ENCODE data around the gene CA9.

GRCh38 chr9:35714579-35715252 is 41.0 kb downstream of the CA9 start:
- TF ChIP-seq CTCF (IDR thresholded peaks at IDR 0.05 in 2 of 3, conservative IDR thresholded peaks at IDR 0.05 in 1 of 3; ENCODE audit: borderline replicate concordance in 1 of 3, insufficient read depth in 1 of 3, low read depth in 2 of 3, low read length in 2 of 3) (no peak), EZH2phosphoT487 (IDR thresholded peaks at IDR 0.05; ENCODE audit: borderline replicate concordance) (no peak), POLR2AphosphoS5 (IDR thresholded peaks at IDR 0.05; ENCODE audit: low read depth, low read length) (no peak), POLR2A (IDR thresholded peaks at IDR 0.05; ENCODE audit: borderline replicate concordance, extremely low read depth, insufficient read depth, insufficient read length) (no peak), RAD21 (IDR thresholded peaks at IDR 0.05; ENCODE audit: low read depth) (no peak), ZFX (IDR thresholded peaks at IDR 0.05) (no peak), MAX (IDR thresholded peaks at IDR 0.05) (no peak), EZH2 (IDR thresholded peaks at IDR 0.05) (no peak), SIN3A (IDR thresholded peaks at IDR 0.05; ENCODE audit: low read depth) (no peak)
- TF ChIP-seq, protein P1, sequence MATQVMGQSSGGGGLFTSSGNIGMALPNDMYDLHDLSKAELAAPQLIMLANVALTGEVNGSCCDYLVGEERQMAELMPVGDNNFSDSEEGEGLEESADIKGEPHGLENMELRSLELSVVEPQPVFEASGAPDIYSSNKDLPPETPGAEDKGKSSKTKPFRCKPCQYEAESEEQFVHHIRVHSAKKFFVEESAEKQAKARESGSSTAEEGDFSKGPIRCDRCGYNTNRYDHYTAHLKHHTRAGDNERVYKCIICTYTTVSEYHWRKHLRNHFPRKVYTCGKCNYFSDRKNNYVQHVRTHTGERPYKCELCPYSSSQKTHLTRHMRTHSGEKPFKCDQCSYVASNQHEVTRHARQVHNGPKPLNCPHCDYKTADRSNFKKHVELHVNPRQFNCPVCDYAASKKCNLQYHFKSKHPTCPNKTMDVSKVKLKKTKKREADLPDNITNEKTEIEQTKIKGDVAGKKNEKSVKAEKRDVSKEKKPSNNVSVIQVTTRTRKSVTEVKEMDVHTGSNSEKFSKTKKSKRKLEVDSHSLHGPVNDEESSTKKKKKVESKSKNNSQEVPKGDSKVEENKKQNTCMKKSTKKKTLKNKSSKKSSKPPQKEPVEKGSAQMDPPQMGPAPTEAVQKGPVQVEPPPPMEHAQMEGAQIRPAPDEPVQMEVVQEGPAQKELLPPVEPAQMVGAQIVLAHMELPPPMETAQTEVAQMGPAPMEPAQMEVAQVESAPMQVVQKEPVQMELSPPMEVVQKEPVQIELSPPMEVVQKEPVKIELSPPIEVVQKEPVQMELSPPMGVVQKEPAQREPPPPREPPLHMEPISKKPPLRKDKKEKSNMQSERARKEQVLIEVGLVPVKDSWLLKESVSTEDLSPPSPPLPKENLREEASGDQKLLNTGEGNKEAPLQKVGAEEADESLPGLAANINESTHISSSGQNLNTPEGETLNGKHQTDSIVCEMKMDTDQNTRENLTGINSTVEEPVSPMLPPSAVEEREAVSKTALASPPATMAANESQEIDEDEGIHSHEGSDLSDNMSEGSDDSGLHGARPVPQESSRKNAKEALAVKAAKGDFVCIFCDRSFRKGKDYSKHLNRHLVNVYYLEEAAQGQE (IDR thresholded peaks at IDR 0.05; ENCODE audit: low read depth): no peak
- TF ChIP-seq, protein P2, sequence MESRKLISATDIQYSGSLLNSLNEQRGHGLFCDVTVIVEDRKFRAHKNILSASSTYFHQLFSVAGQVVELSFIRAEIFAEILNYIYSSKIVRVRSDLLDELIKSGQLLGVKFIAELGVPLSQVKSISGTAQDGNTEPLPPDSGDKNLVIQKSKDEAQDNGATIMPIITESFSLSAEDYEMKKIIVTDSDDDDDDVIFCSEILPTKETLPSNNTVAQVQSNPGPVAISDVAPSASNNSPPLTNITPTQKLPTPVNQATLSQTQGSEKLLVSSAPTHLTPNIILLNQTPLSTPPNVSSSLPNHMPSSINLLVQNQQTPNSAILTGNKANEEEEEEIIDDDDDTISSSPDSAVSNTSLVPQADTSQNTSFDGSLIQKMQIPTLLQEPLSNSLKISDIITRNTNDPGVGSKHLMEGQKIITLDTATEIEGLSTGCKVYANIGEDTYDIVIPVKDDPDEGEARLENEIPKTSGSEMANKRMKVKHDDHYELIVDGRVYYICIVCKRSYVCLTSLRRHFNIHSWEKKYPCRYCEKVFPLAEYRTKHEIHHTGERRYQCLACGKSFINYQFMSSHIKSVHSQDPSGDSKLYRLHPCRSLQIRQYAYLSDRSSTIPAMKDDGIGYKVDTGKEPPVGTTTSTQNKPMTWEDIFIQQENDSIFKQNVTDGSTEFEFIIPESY (IDR thresholded peaks at IDR 0.05; ENCODE audit: extremely low read depth, insufficient replicate concordance, low read length): no peak
- TF ChIP-seq, protein P3, sequence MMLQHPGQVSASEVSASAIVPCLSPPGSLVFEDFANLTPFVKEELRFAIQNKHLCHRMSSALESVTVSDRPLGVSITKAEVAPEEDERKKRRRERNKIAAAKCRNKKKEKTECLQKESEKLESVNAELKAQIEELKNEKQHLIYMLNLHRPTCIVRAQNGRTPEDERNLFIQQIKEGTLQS (IDR thresholded peaks at IDR 0.05): no peak

All from HCT116 (cell line).